GM19372 (cell line): Measurements from ENCODE around the gene YKT6.

Experiments used
- ATAC-seq: cut with Tn5 transposase; IDR thresholded peaks from one replicate; pipeline ENCODE4 v1.9.1; 2021; ENCODE audit warnings: mild to moderate bottlenecking, low read depth, moderate library complexity; ENCODE audit not compliant: unreplicated experiment

Gene YKT6

GRCh38 chr7:44216521-44217222 is 15.9 kb downstream of the YKT6 start:
- no peak for ATAC-seq

- no peak for ATAC-seq
These were observed 16.5 kb downstream of the YKT6 start for GRCh38 chr7:44217223-44217714.

- ATAC-seq: no peak
These were observed 17.1 kb downstream of the YKT6 start for GRCh38 chr7:44217852-44218402.

GRCh38 chr7:44218418-44219201 is 17.8 kb downstream of the YKT6 start:
- no peak for ATAC-seq

- no peak for ATAC-seq
These were observed 18.7 kb downstream of the YKT6 start for GRCh38 chr7:44219371-44220045.

GRCh38 chr7:44220046-44220357 is 19.2 kb downstream of the YKT6 start:
- ATAC-seq: no peak

- no peak for ATAC-seq
These were observed 19.8 kb downstream of the YKT6 start for GRCh38 chr7:44220358-44221112.

GRCh38 chr7:44221231-44221791 is 20.5 kb downstream of the YKT6 start:
- no peak for ATAC-seq

GRCh38 chr7:44222074-44222473 is 21.3 kb downstream of the YKT6 start:
- no peak for ATAC-seq

GRCh38 chr7:44222776-44223261 is 22.0 kb downstream of the YKT6 start:
- no peak for ATAC-seq

- no peak for ATAC-seq
These were observed 22.7 kb downstream of the YKT6 start for GRCh38 chr7:44223362-44224079.

- no peak for ATAC-seq
These were observed 23.5 kb downstream of the YKT6 start for GRCh38 chr7:44224080-44224973.

GRCh38 chr7:44224974-44225565 is 24.3 kb downstream of the YKT6 start:
- no peak for ATAC-seq

- no peak for ATAC-seq
These were observed 25.0 kb downstream of the YKT6 start for GRCh38 chr7:44225566-44226395.

GRCh38 chr7:44226396-44226753 is 25.6 kb downstream of the YKT6 start:
- no peak for ATAC-seq

- ATAC-seq: no peak
These were observed 27.1 kb downstream of the YKT6 start for GRCh38 chr7:44227911-44228310.
